ENCODE results near the gene SLC30A1. TPM values are rescaled to one million over a fixed set of nuclear protein-coding genes. Genes with fewer than 3 reads are reported as not detected.
A peak's percentile ranks its signal among the peaks of the same experiment; 100 is the strongest.

The SLC30A1 gene
- total and polyA plus RNA-seq, 2 of the 13 experiments (the other 11 are each of a cell fraction or from before 2014, with no cell fraction given), result 5.9 to 24.4 TPM

DNA sequence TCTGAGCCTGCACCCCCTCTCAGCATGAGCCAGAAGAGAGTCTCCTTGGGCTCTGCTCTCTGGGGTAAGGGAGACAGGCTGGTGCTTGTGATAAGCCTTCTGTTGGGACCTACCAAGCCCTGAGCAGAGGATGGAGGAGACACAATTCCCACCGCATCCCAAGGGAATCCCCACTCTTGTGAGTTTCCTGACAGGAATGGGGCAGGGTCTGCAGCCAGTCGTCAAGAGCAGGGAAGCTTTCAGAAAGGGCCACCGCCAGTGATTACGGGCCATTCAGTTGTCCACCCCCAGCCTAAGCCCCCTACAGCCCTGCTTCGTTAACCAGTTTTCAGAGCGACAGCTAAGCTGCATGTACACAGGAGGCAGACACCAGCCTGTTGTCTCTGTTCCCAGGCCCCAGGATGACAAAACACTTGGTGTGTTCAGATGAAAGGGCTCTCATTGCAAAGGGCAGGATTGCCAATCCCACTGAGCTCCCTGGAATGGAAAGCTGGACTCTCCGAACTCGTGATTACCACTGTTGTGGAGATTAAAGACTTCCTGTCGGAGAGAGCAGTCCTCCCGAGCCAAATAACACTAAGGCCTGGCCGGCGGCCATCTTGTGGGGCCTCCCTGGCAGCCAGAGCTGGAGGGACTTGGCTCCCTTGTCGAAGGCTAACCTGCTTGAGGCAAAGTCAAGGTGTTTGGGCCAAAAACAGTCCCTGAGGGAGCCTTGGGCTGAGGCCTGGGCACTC is 37.4 kb upstream of the SLC30A1 start (continued):
- TF ChIP-seq, protein P1, sequence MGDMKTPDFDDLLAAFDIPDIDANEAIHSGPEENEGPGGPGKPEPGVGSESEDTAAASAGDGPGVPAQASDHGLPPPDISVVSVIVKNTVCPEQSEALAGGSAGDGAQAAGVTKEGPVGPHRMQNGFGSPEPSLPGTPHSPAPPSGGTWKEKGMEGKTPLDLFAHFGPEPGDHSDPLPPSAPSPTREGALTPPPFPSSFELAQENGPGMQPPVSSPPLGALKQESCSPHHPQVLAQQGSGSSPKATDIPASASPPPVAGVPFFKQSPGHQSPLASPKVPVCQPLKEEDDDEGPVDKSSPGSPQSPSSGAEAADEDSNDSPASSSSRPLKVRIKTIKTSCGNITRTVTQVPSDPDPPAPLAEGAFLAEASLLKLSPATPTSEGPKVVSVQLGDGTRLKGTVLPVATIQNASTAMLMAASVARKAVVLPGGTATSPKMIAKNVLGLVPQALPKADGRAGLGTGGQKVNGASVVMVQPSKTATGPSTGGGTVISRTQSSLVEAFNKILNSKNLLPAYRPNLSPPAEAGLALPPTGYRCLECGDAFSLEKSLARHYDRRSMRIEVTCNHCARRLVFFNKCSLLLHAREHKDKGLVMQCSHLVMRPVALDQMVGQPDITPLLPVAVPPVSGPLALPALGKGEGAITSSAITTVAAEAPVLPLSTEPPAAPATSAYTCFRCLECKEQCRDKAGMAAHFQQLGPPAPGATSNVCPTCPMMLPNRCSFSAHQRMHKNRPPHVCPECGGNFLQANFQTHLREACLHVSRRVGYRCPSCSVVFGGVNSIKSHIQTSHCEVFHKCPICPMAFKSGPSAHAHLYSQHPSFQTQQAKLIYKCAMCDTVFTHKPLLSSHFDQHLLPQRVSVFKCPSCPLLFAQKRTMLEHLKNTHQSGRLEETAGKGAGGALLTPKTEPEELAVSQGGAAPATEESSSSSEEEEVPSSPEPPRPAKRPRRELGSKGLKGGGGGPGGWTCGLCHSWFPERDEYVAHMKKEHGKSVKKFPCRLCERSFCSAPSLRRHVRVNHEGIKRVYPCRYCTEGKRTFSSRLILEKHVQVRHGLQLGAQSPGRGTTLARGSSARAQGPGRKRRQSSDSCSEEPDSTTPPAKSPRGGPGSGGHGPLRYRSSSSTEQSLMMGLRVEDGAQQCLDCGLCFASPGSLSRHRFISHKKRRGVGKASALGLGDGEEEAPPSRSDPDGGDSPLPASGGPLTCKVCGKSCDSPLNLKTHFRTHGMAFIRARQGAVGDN (CRISPR knock-in tag; IDR thresholded peaks at IDR 0.05), result peak; percentile 94
- no peak for TF ChIP-seq ZNF20 (CRISPR knock-in tag; IDR thresholded peaks at IDR 0.05)
- no peak for TF ChIP-seq NCOA1 (CRISPR knock-in tag; IDR thresholded peaks at IDR 0.05)
- TF ChIP-seq RFXAP (CRISPR knock-in tag; IDR thresholded peaks at IDR 0.05; ENCODE audit: borderline replicate concordance), result no peak
- no peak for TF ChIP-seq PCBP2 (optimal IDR thresholded peaks at IDR 0.05; ENCODE audit: low read depth, low read length, poor library complexity, severe bottlenecking)
- TF ChIP-seq SOX13 (IDR thresholded peaks at IDR 0.05), result no peak
- peak in 1 of 2 experiments; percentile 29; a peak in 1 of 4 replicates for TF ChIP-seq SOX13 (CRISPR knock-in tag; conservative IDR thresholded peaks at IDR 0.05 in 1 of 2, IDR thresholded peaks at IDR 0.05 in 1 of 2)
- TF ChIP-seq, protein P2, sequence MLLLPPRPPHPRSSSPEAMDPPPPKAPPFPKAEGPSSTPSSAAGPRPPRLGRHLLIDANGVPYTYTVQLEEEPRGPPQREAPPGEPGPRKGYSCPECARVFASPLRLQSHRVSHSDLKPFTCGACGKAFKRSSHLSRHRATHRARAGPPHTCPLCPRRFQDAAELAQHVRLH (CRISPR knock-in tag; IDR thresholded peaks at IDR 0.05; ENCODE audit: borderline replicate concordance, low read depth), result no peak
- TF ChIP-seq ZNF496 (CRISPR knock-in tag; IDR thresholded peaks at IDR 0.05; ENCODE audit: insufficient replicate concordance), result no peak
- no peak for TF ChIP-seq BCL6 (CRISPR knock-in tag; IDR thresholded peaks at IDR 0.05)
- TF ChIP-seq, protein P3, sequence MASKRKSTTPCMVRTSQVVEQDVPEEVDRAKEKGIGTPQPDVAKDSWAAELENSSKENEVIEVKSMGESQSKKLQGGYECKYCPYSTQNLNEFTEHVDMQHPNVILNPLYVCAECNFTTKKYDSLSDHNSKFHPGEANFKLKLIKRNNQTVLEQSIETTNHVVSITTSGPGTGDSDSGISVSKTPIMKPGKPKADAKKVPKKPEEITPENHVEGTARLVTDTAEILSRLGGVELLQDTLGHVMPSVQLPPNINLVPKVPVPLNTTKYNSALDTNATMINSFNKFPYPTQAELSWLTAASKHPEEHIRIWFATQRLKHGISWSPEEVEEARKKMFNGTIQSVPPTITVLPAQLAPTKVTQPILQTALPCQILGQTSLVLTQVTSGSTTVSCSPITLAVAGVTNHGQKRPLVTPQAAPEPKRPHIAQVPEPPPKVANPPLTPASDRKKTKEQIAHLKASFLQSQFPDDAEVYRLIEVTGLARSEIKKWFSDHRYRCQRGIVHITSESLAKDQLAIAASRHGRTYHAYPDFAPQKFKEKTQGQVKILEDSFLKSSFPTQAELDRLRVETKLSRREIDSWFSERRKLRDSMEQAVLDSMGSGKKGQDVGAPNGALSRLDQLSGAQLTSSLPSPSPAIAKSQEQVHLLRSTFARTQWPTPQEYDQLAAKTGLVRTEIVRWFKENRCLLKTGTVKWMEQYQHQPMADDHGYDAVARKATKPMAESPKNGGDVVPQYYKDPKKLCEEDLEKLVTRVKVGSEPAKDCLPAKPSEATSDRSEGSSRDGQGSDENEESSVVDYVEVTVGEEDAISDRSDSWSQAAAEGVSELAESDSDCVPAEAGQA (IDR thresholded peaks at IDR 0.05; ENCODE audit: low read depth), result no peak; the same call in 1 of the 2 replicates
- TF ChIP-seq, protein P3 (CRISPR knock-in tag; IDR thresholded peaks at IDR 0.05; ENCODE audit: borderline replicate concordance), result no peak
- TF ChIP-seq NAIF1 (CRISPR knock-in tag; IDR thresholded peaks at IDR 0.05; ENCODE audit: borderline replicate concordance), result no peak
- TF ChIP-seq, protein P4, sequence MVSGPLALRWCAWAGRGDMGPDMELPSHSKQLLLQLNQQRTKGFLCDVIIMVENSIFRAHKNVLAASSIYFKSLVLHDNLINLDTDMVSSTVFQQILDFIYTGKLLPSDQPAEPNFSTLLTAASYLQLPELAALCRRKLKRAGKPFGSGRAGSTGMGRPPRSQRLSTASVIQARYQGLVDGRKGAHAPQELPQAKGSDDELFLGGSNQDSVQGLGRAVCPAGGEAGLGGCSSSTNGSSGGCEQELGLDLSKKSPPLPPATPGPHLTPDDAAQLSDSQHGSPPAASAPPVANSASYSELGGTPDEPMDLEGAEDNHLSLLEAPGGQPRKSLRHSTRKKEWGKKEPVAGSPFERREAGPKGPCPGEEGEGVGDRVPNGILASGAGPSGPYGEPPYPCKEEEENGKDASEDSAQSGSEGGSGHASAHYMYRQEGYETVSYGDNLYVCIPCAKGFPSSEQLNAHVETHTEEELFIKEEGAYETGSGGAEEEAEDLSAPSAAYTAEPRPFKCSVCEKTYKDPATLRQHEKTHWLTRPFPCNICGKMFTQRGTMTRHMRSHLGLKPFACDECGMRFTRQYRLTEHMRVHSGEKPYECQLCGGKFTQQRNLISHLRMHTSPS (CRISPR knock-in tag; IDR thresholded peaks at IDR 0.05; ENCODE audit: low read depth), result no peak
- TF ChIP-seq ZNF720 (CRISPR knock-in tag; IDR thresholded peaks at IDR 0.05), result no peak
- TF ChIP-seq KDM4B (CRISPR knock-in tag; IDR thresholded peaks at IDR 0.05), result no peak

Data from HepG2 (cell line).